HFFc6 (cell line): ENCODE results near the gene TMEM233. TPM values are rescaled to one million over a fixed set of nuclear protein-coding genes. Genes with fewer than 3 reads are reported as not detected.
"Not testable (repeated sequence)": the region's sequence is repeated elsewhere in the genome, so short reads cannot be mapped to it uniquely, and the experiment has no call there.

Experiments used
- DNase-seq: peaks from one replicate; pipeline ENCODE4 v3.0.0-alpha.2; 2018
- H3K27ac Mint-ChIP-seq: 2 replicates; pipeline ENCODE4 v1.8.0; 2020; ENCODE audit warnings: mild to moderate bottlenecking, mixed read lengths
- H3K27me3 Mint-ChIP-seq: 2 replicates; pipeline ENCODE4 v1.8.0; 2021; ENCODE audit warnings: mild to moderate bottlenecking, moderate library complexity, mixed read lengths; ENCODE audit not compliant: insufficient read depth
- H3K36me3 Mint-ChIP-seq: 2 replicates; pipeline ENCODE4 v1.8.0; 2021; ENCODE audit warnings: low read depth, mixed read lengths
- H3K4me1 Mint-ChIP-seq: 2 replicates; pipeline ENCODE4 v1.8.0; 2020; ENCODE audit warnings: low read depth, mixed read lengths
- H3K4me3 Mint-ChIP-seq: 2 replicates; pipeline ENCODE4 v1.8.0; 2020; ENCODE audit warnings: mild to moderate bottlenecking, moderate library complexity, mixed read lengths
- H3K9me3 Mint-ChIP-seq: 2 replicates; pipeline ENCODE4 v1.8.0; 2020; ENCODE audit warnings: mild to moderate bottlenecking, mixed read lengths
- total RNA-seq, 6 experiments: library from RNA; stranded (reverse); fragmentation: NEBNext Ultra II Directional; extraction: Animal tissue kit (Norgen Biotek cat#: 25700); gene quantifications; 2 replicates in 1 of 6; 3 replicates in 5 of 6; pipeline ENCODE4 v1.2.3, GENCODE V29; 2021
- TF ChIP-seq, protein P1 (sequence below): fragments of 200-600 bp; sonication (generic); IDR thresholded peaks from 2 replicates; pipeline ENCODE4 v1.5.0; 2021; ENCODE audit warnings: antibody characterized with exemption, mild to moderate bottlenecking

Gene TMEM233
- total RNA-seq, 6 experiments from 2014 or later, result not detected

DNA sequence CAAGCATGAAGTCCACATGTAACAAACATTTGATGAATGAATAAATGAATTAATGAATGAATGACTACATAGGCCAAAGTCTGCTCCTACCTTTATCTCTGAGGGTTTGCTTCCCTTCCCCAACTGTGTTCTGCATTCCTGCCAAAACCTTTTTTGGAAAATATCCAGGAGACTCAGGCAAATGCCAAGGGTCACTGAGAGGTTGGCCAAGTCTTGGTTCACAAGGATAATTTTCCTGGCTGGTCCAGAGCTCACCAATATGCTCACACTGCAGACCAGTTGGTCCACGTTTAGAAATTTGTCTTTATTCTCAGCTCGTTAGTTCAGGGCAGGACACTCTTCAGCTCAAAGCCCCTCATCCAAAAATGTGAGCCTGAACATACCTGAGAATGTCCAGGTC is 10.2 kb downstream of the TMEM233 start:
- TF ChIP-seq, protein P1, sequence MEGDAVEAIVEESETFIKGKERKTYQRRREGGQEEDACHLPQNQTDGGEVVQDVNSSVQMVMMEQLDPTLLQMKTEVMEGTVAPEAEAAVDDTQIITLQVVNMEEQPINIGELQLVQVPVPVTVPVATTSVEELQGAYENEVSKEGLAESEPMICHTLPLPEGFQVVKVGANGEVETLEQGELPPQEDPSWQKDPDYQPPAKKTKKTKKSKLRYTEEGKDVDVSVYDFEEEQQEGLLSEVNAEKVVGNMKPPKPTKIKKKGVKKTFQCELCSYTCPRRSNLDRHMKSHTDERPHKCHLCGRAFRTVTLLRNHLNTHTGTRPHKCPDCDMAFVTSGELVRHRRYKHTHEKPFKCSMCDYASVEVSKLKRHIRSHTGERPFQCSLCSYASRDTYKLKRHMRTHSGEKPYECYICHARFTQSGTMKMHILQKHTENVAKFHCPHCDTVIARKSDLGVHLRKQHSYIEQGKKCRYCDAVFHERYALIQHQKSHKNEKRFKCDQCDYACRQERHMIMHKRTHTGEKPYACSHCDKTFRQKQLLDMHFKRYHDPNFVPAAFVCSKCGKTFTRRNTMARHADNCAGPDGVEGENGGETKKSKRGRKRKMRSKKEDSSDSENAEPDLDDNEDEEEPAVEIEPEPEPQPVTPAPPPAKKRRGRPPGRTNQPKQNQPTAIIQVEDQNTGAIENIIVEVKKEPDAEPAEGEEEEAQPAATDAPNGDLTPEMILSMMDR, result no peak
- H3K9me3 Mint-ChIP-seq, result peaks cover 12% of the 10 kb centered on the region; the same call in 1 of the 2 replicates
- H3K27me3 Mint-ChIP-seq, result no peaks in the 10 kb centered on the region; the same call in 1 of the 2 replicates
- H3K27ac Mint-ChIP-seq, result no peak overlapping the region
- no peak for DNase-seq
- H3K4me1 Mint-ChIP-seq, result no peaks in the 10 kb centered on the region
- H3K4me3 Mint-ChIP-seq, result no peak overlapping the region
- H3K36me3 Mint-ChIP-seq, result no peaks in the 10 kb centered on the region

DNA sequence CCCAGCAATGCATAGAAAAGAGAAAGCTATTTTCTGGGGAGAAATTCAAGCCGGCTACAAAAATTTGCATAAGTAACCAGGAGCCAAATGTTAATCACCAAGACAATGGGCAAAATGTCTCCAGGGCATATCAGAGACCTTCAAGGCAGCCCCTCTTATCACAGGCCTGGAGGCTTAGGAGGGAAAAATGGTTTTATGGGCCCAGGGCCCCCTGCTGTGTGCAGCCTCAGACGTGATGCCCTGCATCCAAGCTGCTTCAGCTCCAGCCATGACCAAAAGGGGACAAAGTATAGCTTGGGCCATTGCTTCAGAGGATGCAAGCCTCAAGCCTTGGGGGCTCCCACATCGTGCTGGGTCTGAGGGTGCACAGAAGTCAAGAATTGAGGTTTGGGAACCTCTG is 15.8 kb downstream of the TMEM233 start:
- Mint-ChIP-seq H3K4me3 (no peak overlapping the region), H3K27me3 (no peaks in the 10 kb centered on the region; the same call in 1 of the 2 replicates), H3K4me1 (no peaks in the 10 kb centered on the region), H3K9me3 (peaks cover 22% of the 10 kb centered on the region), H3K36me3 (0 out of 2 replicates have a peak, but pooled peaks cover 4% of the 10 kb centered on the region), H3K27ac (no peak overlapping the region)
- DNase-seq, result no peak
- TF ChIP-seq, protein P1, result no peak

DNA sequence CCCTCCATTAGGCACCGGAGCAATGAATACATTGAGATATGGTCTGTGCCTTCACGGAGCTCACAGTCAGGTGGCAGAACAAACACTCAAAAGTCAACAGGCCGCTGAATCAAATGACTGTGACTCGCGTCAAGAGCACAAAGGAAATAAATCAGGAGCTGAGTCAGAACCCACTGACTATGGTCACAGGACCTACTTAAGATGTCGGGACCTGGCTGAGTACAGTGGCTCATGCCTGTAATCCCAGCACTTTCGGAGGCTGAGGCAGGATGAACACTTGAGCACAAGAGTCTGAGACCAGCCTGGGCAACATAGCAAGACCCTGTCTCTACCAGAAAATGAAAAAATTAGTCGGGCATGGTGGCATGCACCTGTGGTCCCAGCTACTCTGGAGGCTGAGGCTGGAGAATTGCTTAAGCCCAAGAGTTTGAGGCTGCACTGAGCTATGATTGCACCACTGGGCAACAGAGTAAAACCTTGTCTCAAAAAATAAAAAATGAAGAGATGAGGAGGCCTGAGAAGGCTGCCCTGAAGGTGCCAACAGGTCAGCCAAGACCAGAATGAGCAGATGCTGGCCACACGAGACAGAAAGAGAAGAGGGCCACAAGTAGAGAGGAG is 19.9 kb downstream of the TMEM233 start:
- Mint-ChIP-seq H3K4me1 (no peaks in the 10 kb centered on the region), H3K9me3 (peaks cover 19% of the 10 kb centered on the region), H3K4me3 (no peak overlapping the region), H3K27me3 (no peaks in the 10 kb centered on the region; the same call in 1 of the 2 replicates), H3K36me3 (0 out of 2 replicates have a peak, but pooled peaks cover 4% of the 10 kb centered on the region), H3K27ac (no peak overlapping the region)
- DNase-seq, result no peak
- TF ChIP-seq, protein P1, result no peak

DNA sequence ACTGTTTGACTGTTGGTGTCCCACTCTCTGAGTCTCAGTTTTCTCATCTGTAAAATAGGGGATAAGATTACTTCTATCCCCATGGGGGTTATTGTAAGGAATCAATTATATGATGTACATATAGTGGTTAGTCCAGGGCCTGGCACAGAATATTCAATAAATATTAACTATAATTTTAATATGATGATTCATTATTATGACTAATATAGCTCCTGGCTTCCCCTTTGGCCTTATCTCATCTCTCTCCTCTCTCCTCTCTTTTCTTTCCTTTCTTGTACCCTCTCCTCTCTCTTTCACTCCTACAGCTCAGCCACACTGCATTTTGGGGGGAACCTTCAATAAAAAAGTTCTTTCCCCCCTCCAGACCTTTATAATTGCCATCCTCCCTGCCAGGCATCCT is 21.1 kb downstream of the TMEM233 start:
- TF ChIP-seq, protein P1, result no peak
- H3K36me3 Mint-ChIP-seq, result no peaks in the 10 kb centered on the region
- H3K27me3 Mint-ChIP-seq, result no peaks in the 10 kb centered on the region
- H3K9me3 Mint-ChIP-seq, result peaks cover 17% of the 10 kb centered on the region; the same call in 1 of the 2 replicates
- no peaks in the 10 kb centered on the region for H3K4me1 Mint-ChIP-seq
- H3K27ac Mint-ChIP-seq, result no peak overlapping the region
- no peak for DNase-seq
- no peak overlapping the region for H3K4me3 Mint-ChIP-seq

DNA sequence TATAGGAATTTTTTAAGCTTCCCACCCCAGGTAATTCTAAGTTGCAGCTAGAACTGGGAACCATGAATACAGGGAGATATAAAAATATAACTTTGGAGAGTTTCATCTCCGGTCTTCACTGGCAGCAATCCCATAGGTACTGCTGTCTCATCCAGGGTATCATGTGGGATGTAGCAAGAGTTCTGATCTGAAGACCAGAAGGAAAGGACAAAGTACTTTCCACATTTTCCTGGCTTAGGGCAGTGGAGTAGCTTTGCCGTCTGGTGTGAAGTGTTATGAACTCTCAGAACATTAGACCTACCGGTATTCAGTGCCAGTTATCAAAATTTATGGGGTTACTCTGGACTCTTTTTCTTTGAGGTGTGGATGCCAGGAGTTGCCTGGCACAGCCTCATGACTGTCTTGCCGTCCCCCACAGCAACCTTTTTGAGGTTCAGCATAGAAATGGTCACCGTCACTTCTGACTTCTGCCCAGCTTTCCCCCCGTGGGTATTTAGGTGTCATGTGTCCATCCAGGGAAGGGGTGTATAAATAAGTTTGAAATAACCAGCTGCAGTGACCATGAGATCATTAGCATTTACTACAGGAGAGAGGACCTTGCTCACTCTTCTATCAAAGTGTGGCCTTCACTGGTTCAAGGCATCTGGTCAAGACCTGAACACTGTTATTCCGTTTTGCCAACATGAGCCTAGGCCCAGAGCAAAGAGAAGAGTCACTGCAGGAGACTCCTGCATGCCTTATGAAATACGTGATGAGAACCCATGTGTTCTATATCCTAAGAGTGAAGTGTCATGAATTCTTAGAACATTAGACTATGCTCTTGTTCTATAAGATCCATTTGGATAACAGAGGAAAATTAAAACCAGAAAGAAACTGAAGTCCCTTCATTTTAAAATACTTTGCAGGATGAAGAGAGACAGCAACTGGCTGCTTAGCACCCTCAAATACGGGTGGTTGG is 22.2 kb downstream of the TMEM233 start:
- TF ChIP-seq, protein P1, result no peak
- Mint-ChIP-seq H3K4me1 (no peaks in the 10 kb centered on the region), H3K4me3 (no peak overlapping the region), H3K36me3 (no peaks in the 10 kb centered on the region), H3K27me3 (no peaks in the 10 kb centered on the region; the same call in 1 of the 2 replicates), H3K27ac (no peak overlapping the region), H3K9me3 (peaks cover 12% of the 10 kb centered on the region; the same call in 1 of the 2 replicates)
- DNase-seq, result no peak

DNA sequence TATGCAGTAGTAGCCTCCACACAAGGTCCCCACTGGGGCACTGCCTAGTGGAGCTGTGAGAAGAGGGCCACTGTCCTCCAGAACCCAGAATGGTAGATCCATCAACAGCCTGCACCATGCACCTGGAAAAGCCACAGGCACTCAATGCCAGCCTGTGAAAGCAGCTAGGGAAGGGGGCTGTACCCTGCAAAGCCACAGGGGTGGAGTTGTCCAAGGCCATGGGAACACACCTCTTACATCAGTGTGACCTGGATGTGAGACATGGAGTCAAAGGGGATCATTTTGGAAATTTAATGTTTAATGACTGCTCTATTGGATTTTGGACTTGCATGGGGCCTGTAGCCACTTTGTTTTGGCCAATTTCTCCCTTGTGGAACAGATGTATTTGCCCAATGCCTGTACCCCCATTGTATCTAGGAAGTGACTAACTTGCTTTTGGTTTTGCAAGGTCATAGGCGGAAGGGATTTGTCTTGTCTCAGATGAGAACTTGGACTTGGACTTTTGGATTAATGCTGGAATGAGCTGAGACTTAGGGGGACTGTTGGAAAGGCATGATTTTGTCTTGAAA is 24.8 kb downstream of the TMEM233 start:
- not testable (repeated sequence) for H3K4me1 Mint-ChIP-seq, DNase-seq, H3K27me3 Mint-ChIP-seq, H3K36me3 Mint-ChIP-seq, H3K4me3 Mint-ChIP-seq, H3K27ac Mint-ChIP-seq
- H3K9me3 Mint-ChIP-seq, result peaks cover 12% of the 10 kb centered on the region; the same call in 1 of the 2 replicates
